Right forelimb (tissue), 1 donor: ENCODE results near the gene ZER1.
"Not testable (repeated sequence)": the region's sequence is repeated elsewhere in the genome, so short reads cannot be mapped to it uniquely, and the experiment has no call there.

ENCODE experiments used
- DNase-seq: peaks from one replicate; pipeline ENCODE4 v3.0.0-alpha.2; 2018

The ZER1 gene

DNA sequence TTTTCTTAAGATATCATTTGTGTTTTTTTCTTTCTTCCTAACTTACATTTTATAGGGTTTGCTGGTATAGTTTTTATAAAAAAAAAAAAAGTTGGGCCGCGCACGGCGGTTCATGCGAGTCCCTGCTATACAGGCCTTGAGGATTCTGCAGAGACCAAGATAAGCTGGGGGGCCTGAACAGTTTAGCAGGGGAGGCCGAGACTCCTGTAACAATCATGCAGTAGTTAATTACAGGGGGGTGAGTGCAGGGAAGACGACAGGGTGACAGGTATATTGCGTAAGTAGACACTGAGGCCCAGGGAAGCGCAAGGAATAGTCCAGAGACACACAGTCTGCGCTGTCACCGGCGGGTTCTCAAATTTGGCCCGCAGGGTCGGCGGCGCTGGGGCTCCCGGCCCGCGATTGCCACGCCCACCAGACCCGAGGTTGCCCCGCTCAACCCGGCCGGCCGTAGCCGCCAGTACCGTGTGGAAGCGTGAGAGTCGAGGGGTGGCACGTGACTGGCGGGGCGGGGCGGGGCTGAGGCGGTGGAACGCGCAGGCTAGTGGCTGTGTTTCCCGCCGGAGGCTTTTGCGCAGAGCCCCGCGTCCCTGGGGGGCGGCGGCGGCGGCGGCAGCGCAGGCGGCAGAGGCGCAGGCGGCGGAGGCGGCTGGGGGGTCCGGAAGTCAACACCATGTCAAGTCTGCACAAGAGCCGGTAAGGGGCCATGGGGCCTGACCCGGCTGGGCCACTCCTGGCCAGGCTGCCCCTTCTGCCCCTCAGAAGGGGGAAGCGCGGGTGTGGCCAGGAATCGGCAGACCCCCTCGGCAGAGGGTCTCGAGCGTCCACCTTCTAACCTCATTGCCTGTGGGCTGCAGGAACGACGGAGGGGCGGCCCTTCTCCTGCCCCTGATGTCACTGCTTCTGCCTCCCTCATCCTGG lies 15.2 kb upstream of the ZER1 start, which contains the start of gene TBC1D13:
Gene TBC1D13 (plus strand): TSS at position 573 of the 921 bp plus-strand sequence. CDS start 101 bp downstream, at position 674.
- peak; percentile 93 for DNase-seq

DNA sequence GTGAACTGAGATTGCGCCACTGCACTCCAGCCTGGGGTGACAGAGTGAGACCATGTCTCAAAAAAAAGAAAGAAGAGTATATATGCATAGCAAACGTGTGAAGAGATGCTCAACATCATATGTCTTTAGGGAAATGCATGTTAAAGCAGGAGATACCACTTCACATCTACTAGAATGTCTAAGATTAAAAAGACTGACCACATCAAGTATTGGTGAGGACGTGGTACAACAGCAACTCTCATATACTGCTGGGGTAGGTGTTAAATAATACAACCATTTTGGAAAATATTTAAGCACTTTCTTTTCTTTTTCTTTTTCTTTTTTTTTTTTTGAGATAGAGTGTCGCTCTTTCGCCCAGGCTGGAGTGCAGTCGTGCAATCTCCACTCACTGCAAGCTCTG lies 13.7 kb upstream of the ZER1 start:
- DNase-seq, result no peak

DNA sequence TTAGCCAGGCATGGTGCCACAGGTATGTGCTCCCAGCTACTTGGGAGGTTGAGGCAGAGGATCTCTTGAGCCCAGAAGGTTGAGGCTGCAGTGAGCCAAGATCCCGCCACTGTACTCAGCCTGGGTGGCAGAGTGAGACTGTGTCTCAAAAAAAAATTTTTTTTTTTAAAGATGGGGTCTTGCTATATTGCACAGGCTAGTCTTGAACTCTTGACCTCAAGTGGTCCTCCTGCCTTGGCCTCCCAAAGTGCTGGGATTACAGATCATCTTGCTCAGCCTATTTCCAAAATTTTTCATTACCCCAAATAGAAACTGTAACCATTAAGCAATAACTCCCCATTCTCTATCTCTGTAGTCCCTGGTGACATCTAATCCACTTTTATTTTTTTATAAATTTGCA lies 10.9 kb upstream of the ZER1 start:
- no peak for DNase-seq

DNA sequence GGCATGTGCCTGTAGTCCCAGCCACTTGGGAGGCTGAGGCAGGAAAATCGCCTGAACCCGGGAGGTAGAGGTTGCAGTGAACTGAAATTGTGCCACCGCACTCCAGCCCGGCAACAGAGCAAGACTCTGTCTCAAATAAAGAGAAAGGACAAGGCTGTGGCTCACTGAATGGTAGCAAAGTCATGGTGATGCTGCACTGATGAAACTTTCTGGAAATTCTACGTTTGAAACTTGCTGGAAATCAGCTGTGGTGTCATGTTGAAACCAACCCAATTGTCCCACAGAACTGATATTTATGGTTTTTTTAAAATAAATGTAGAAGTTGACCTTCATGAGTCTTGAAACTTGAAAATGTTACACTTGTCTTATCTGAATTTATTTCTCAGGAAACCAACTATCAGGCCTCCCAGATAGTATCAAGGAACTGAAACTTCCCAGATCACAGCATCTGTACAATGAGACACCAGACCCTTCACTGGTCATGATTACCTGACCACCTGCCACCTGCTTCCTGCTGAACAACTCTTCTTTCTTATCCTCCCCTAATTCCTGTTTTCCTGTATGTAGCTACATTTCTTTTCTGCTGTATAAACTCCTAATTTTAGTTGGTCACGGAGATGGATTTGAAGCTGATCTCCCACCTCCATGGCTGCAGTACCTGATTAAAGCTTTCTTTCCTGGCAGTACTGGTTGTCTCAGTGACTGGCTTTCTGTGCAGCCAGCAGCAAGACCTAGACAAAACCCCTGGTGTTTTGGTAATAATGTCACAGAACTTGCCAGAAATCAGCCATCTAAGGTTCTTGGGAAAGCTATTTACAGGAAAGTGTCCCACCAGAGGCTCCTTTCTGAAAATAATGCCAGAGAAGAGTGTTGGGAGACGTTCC lies 9.7 kb upstream of the ZER1 start:
- DNase-seq, result no peak

DNA sequence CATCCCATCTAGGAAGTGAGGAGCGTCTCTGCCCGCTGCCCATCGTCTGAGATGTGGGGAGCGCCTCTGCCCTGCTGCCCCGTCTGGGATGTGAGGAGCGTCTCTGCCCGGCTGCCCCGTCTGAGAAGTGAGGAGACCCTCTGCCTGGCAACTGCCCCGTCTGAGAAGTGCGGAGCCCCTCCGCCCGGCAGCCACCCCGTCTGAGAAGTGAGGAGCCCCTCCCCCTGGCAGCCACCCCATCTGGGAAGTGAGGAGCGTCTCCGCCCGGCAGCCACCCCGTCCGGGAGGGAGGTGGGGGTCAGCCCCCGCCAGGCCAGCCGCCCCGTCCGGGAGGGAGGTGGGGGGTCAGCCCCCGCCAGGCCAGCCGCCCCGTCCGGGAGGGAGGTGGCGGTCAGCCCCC lies 8.4 kb upstream of the ZER1 start:
- DNase-seq, result not testable (repeated sequence)

DNA sequence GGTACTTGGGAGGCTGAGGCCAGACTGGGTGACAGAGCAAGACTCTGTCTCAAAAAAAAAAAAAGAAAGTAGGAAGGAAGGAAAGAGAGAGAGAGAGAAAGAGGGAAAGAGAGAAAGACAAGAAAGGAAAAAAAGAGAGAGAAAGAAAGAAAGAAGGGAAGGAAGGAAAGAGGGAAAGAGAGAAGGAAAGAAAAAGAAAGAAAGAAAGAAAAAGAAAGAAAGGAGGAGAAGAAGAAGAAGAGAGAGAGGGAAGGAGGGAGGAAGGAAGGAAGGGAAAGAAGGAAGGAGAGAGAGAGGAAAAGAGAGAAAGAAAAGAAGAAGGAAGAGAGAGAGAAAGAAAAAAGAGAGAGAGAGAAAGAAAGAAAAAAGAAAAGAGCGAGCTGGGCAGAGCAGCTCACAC lies 3.1 kb upstream of the ZER1 start:
- DNase-seq, result no peak

DNA sequence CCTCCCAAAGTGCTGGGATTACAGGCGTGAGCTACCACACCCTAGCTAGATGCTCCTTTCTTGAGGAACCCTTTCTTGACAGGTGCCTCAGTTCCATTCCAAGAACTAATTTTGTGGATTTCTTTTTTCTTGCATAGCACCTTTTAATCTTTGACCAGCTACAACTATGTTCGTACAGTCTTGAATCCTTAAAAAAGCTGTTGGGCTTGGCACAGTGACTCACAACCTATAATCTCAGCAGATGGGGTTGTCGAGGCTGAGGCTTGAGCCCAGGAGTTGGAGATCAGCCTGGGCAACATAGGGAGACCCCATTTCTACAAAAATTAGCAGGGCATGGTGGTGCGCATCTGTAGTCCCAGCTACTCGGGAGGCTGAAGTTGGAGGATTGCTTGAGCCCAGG lies 1.3 kb upstream of the ZER1 start:
- DNase-seq, result no peak

DNA sequence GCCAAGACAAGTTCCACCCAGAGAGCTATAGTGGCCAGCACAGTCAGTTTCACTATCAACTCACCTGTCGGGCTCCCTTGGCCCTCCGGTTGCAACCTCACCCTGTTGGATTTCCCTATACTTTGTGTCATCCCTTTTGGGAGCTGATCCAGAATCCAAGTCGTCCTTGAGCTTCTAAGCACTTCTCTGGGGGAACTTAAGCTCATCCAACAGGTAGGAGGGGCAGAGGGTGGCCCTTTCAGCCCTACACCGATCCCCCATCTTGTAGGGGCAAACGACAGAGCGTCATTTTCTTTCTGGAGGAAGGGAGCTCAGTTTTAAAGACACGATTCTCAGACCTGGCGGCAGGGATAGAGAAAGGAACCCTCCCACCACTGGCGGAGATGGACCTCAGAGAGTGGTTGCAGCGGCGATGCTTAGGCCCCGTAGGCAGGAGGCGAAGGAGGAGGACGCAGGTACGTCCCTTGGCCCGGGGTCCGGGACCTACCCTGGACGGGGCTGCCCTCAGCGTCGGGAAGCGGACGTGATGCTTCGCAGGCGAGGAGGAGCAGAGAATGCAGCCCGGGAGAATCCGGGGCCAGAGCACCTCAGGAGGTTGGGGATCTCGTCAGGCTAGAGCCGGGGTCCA lies 519 bp downstream of the ZER1 start:
- DNase-seq, result no peak

DNA sequence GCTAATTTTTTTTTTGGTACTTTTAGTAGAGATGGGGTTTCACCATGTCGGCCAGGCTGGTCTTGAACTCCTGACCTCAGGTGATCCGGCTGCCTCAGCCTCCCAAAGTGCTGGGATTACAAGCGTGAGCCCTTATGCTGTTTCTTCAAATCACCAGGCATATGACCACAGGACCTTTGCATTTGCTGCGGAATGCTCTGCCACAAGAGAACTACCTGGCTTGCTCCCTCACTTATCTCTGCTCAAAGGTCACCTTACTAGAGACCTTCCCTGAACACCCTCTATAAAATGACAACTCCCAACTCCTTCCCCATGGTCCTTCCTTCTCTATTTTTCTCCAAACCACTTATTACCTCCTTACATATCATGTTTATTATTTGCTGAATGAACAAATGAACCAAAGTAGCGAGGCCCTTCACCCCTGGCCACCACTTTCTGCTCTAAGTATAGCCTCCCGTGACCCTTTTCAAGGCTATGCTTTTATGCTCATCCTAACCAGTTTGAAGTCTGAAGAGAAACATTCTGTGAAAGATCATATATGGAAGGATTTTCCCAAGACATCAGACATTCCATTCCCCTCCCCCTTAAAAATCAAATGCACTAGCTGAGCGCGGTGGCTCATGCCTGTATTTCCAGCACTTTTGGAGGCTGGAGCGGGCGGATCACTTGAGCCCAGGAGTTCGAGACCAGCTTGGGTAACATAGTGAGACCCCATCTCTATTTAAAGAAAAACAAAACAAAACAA lies 1.3 kb downstream of the ZER1 start:
- no peak for DNase-seq

DNA sequence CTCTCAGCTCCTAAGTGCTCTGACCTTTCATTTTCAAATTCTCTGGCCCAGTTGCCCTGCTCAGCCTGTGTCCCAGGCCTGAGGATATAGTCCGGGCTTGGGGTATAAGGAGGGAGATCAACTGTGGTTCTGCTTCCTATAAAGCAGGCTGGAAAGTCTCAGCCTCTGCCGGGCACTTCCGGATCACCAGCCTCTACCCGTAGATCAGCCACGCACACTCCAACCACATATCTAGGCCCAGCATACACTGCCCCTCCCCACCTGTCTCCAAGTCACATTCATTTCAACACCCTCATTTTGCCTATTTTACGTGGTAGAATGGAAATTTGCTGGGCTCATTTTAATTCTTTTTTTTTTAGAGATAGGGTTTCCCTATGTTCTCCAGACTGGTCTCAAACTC lies 3.1 kb downstream of the ZER1 start:
- no peak for DNase-seq

DNA sequence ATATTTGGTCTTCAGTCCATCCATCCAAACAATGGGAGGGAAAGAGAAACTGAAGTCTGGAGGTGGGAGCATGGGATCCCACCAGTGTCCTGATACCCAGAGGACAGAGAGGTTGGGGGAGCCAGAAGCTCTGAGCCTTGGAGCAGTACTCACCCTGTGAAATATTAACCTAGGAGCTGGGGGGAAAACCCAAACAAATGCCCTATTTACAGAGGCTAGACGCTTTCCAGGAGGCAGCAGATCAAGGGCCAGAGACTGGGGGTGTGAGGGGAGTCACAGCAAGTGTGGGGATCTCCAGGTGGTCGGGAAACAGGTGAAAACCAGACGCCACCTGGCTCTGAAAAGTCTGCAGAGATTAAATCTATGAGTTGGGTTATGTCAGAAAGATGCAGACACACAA lies 6.2 kb downstream of the ZER1 start:
- DNase-seq, result no peak

DNA sequence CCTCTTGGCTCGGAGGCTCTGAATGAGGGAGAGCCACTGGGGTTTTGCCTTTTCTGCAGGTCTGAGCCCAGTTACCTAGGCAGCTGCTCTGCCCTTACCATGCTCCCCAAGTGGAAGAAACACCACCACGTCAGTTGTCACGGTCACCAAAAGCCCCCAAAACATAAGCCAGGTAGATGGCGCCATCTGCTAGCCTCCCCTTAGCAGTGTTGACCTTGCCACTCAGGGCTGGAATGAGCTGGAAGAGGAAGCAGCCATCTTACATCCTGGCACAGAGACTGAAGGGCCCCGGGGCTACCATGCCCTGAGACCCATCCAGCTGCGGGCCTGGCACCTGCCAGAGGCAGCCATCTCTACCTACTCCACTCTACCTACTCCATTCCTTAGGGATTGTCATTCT lies 7.4 kb downstream of the ZER1 start:
- DNase-seq, result no peak

DNA sequence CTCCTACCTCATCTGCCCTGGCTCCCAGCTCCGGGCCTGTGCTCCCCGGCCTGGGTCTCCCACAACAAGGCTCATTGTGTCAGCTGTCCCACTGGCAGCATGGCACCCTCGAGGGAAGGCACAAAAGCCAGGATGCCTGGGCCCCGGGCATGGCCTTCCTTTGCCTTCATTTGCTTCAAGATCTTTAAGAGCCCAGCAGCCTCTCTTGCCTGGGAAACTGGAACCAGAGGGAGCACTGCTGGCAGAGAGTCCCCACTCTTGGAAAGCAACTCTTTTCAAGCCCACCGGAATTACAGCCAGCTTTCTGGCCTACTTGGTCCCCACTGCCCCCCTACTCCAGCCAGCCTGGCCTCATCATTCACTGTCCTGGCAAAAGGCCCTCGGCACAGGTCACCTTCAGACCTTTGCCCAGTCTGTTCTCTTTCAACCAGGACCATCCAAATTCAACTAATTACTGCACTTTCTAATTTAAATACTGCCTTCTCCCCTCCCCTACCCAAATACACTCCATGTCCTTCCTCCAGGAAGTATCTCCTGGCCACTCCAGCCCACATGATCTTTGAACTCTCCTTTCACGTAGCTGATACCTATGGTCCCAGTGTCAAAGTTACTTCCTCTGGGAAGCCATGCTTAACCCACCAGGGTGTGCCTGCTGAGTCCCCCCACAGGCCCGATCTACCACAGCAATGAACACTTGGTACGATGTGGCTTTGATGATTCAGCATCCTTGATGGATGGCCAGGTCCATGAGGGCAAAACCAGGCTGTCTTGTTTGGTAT lies 8.9 kb downstream of the ZER1 start:
- no peak for DNase-seq

DNA sequence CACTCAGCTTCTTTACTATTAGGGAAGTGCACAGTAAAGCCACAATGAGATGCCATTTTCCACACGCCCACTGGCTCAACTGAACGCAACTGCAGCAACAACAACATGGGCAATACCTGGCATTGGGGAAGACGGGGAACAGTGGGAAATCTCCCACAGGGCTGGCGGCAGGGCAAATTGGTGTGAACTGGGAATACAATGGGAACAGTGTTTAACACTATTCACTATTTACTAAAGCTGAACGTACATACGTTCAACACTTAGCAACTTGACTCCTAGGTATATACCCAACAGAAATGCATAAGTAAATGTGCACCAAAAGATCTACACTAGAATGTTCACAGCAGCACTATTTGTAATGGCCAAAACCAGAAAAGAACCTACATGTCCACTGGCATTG lies 14.1 kb downstream of the ZER1 start:
- DNase-seq, result no peak

DNA sequence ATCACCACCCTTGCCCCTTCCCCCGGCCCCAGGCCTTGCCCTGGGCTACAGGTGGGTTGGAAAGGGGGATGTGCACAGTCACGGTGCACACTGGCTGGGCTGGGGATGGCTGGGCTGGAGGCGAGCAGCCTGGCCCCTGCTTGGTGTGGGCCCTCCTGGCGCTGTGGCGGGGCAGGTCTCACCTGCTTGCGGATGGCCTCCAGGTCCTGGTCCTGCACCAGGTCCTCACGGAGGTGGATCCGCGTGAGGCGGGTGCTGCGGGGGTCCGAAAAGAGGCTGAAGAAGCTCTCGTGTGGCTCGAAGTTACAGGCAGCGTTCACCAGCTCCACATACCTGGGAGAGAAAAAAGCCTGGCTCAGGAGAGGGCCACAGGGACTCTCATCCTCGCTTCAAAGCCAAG lies 18.1 kb downstream of the ZER1 start:
- no peak for DNase-seq

DNA sequence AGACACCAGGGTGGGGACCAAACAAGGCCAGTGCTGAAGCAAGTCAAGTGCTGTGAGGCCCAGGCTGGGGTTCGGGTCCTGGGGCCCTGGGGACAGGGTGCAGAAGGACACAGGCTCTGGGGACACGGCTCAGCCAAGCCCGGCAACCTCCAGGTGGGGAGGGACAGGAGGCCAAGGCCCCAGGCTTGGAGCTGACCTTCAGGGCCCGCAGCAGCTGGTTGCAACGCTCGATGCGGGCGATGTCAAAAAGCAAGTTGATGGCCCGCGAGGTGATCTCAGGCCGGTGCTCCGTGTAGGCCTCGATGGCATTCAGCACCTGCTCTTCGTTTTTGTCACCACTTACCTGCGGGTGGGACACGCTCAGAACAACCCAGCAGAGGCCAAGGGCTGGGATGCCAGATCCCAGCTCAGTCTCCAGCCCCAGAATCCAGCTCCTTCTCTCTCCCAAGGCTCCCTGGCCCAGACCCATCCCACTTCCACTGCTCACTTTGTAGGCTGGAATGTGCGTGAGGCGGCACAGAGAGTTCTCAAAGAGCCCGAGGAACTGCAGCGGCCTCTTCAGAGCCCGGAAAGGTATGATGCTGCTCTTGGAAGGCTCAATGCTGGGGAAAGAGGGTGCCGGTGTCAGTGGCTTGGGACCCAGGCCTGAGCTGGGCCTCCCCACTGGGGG lies 20.7 kb downstream of the ZER1 start:
- DNase-seq, result no peak

DNA sequence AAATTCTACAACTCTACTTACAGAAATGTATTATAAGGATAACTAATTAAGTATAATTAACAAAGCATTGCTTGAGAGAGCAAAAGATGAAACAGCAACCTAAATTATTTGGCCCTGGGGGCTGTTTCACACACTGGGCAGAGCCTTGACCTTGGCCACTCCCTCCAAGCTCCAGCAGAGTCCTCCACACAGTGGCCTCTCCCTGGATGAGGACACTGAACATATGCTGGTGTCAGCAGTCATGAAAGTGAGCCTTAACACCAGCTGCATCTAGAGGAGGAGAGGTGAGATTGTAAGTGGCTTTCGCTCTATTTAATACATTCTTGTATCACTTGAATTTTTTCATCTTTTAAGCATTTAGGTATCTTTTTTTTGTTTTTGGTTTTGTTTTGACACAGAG lies 24.5 kb downstream of the ZER1 start:
- DNase-seq, result no peak

DNA sequence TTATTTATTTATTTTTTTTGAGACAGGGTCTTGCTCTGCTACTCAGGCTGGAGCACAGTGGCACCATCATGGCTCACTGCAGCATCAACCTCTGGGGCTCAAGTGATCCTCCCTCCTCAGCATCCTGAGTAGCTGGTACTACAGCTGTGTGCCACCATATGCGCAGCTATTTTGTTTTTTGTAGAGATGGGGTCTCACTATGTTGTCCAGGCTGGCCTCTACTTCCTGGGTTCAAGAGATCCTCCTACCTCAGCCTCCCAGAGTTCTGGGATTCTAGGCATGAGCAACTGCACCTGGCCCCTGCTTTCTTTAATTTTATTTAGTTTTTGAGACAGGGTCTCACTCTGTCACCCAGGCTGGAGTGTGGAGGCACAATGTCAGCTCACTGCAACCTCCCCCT lies 28.3 kb downstream of the ZER1 start:
- DNase-seq, result no peak

DNA sequence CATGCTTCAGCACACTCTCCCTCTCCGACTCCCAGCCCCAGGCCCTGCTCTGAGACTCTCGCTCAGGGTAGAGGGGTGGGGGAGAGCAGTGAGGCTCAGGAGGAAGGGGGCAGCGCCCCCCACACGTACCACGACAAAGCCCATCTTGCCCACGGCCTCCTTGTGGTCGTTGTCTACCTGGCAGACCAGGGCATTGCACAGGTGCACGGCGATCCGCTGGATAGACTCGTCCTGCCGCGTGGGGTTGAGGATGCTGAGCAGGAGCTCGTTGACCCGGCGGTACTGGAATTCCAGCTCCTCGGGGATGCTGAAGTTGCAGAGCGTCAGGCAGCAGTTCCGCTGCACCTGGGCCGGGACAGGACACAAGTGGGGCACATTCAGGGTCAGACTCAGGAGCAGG lies 29.3 kb downstream of the ZER1 start:
- DNase-seq, result no peak

DNA sequence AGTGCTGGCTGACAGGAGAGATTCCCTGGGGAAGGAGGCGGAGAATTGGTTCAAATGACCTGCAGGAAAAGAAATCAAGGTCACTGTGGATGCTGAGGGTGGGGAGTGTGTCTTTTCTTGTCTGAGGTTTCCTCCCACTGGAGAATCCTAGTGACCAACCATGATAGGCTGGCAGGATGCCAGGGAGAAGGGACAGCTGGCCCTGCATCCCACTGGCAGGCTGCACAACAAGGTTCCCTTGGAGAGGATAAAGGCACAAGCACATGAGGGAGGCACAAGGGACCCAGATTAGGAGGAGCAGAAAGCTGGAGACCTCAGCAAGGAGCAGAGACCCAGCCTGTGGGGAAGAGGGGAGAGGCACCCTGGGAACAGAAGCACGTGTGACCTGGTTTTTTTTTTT lies 36.4 kb downstream of the ZER1 start:
- no peak for DNase-seq

DNA sequence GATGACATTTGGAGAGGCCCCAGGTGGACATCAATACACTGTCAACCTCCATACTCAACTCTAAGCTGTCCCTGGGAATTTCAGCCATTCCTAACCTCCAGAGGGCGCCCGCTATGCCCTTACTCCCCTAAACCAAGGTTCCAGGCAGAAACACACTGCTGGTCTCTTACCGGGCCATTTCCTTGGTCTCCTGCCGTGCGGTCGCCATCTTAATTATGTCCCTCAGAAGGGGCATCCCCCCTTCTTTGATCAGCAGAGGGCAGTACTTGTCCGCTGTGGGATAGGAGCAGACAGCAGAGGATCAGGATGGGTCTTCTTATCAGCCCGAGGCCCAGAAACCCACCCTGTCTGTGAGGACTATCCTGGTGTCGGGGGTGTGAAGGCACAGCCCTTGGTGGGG lies 38.5 kb downstream of the ZER1 start:
- peak; percentile 75 for DNase-seq
